Stimulated activated naive B cell treated with anti-CD40 and anti-IgM and Interleukin-4, amounts not matched to agents 10 μg/mL and 1 μg/mL and 100 μg/mL, for 72 hours (primary cell): ENCODE data around the gene CAMTA2.
"Not testable (repeated sequence)": the region's sequence is repeated elsewhere in the genome, so short reads cannot be mapped to it uniquely, and the experiment has no call there.

Source experiments
- ATAC-seq, 2 donors: fragments of 150-1000 bp; cut with Tn5 transposase; replicated peaks; 2 replicates each; pipeline ENCODE4 v1.10.0; 2021; ENCODE audit warnings: moderate library complexity in 1 of 2
- DNase-seq: peaks from one replicate; pipeline ENCODE4 v3.0.0; 2021
- H3K27ac Mint-ChIP-seq: one replicate; pipeline ENCODE4 v1.8.0; 2022; ENCODE audit warnings: mild to moderate bottlenecking, mixed read lengths
- H3K27me3 Mint-ChIP-seq, 2 donors: one replicate each; pipeline ENCODE4 v1.8.0; 2022; ENCODE audit warnings: mixed read lengths in 2 of 2
- H3K36me3 Mint-ChIP-seq, 2 donors: one replicate each; pipeline ENCODE4 v1.8.0; 2022; ENCODE audit warnings: mixed read lengths in 2 of 2, mild to moderate bottlenecking in 1 of 2
- H3K4me1 Mint-ChIP-seq, 2 donors: one replicate each; pipeline ENCODE4 v1.8.0; 2022; ENCODE audit warnings: mixed read lengths in 2 of 2, mild to moderate bottlenecking in 1 of 2
- H3K4me3 Mint-ChIP-seq, 2 donors: one replicate each; pipeline ENCODE4 v1.8.0; 2022; ENCODE audit warnings: mild to moderate bottlenecking in 2 of 2, mixed read lengths in 2 of 2, moderate library complexity in 1 of 2
- H3K9me3 Mint-ChIP-seq, 2 donors: one replicate each; pipeline ENCODE4 v1.8.0; 2022; ENCODE audit warnings: mixed read lengths in 2 of 2, mild to moderate bottlenecking in 1 of 2

CAMTA2 gene, protein sequence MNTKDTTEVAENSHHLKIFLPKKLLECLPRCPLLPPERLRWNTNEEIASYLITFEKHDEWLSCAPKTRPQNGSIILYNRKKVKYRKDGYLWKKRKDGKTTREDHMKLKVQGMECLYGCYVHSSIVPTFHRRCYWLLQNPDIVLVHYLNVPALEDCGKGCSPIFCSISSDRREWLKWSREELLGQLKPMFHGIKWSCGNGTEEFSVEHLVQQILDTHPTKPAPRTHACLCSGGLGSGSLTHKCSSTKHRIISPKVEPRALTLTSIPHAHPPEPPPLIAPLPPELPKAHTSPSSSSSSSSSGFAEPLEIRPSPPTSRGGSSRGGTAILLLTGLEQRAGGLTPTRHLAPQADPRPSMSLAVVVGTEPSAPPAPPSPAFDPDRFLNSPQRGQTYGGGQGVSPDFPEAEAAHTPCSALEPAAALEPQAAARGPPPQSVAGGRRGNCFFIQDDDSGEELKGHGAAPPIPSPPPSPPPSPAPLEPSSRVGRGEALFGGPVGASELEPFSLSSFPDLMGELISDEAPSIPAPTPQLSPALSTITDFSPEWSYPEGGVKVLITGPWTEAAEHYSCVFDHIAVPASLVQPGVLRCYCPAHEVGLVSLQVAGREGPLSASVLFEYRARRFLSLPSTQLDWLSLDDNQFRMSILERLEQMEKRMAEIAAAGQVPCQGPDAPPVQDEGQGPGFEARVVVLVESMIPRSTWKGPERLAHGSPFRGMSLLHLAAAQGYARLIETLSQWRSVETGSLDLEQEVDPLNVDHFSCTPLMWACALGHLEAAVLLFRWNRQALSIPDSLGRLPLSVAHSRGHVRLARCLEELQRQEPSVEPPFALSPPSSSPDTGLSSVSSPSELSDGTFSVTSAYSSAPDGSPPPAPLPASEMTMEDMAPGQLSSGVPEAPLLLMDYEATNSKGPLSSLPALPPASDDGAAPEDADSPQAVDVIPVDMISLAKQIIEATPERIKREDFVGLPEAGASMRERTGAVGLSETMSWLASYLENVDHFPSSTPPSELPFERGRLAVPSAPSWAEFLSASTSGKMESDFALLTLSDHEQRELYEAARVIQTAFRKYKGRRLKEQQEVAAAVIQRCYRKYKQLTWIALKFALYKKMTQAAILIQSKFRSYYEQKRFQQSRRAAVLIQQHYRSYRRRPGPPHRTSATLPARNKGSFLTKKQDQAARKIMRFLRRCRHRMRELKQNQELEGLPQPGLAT

DNA sequence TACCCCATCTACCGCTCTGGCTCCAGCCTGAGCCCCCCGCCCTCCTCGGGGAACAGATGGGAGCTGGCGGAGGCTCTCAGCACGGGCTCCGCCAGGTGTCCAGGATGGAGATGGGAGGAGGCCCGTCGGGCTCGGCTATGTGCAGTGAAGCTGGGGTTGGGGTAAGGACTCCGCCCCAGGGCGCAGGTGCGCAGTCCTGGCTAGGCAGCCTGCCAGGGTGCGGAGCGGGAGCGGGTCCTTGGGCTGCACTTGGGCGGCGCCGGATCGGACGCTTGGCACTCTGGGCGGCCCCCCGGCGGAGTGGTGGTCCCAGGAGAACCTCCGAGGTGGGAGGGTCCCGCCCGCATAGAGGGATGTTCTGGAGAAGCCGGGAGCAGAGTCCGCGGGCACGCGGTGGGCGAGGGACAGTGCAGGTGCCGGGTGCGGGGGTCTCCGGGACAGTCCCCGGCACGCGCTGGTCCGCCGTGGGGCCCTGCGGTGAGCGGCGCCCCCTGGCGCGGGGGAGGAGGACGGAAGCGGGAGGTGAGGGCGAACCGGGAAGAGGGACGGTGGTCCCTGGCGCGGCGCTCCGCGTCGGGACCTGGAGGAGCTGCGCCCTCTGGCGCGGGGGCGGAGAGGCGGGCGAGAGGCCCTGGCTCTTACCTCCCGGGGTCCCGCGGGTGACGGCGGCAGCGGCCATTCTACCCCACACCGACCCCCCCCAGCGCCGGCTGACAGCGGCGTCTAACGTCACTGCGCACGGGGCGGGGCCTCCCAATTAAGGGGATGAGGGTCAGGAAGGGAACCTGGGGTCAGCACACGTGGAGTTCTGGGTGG, at the start of gene CAMTA2:
Gene CAMTA2, minus strand, starts transcription at position 725 of the 816 bp plus-strand sequence. CDS start 1,453 bp downstream, outside the sequence.
- peak within 1 kb of the TSS; percentile 97 for H3K27ac Mint-ChIP-seq
- H3K4me3 Mint-ChIP-seq: peak within 1 kb of the TSS; percentile 98 to 99
- DNase-seq: peak; percentile 71
- peak; percentile 82 to 90 for ATAC-seq
- H3K9me3 Mint-ChIP-seq: no peaks in the 10 kb centered on the region
- H3K27me3 Mint-ChIP-seq: no peaks in the 10 kb centered on the region
- peaks cover 47 to 57% of the 10 kb centered on the region in 2 donors for H3K4me1 Mint-ChIP-seq
- H3K36me3 Mint-ChIP-seq: peaks cover 35 to 41% of the 10 kb centered on the region in 2 donors

DNA sequence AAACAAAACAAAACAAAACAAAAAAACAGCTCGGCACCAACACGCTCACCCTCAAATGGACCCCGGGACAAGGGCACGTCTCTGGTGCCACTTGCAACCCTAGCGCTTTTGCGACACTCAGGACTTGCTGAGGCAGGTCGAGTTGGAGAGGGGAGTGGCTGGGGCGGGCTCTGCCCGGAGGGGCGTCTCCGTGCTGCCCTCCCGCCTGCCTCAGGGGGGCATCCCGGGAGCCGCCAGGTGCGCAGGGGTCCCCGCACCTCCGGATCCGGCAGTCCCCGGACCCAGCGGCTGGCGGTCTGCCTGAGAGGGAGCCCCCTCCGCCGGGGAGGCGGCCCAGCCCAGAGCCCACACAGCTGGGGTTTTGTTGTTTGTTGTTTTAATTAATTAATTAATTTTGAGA, 47.8 kb upstream of the CAMTA2 start, which contains the start of gene SLC52A1:
Gene SLC52A1, minus strand, starts transcription at position 112 of the 400 bp plus-strand sequence. CDS start 820 bp downstream, outside the sequence.
- no peak for DNase-seq
- H3K27ac Mint-ChIP-seq: no peak within 1 kb of the TSS
- H3K4me3 Mint-ChIP-seq: peak within 1 kb of the TSS in 1 of 2 donors; percentile 13
- ATAC-seq: no peak
- H3K27me3 Mint-ChIP-seq: peaks cover 0 to 16% of the 10 kb centered on the region in 2 donors
- no peaks in the 10 kb centered on the region for H3K9me3 Mint-ChIP-seq
- peaks cover 21 to 30% of the 10 kb centered on the region in 2 donors for H3K4me1 Mint-ChIP-seq
- H3K36me3 Mint-ChIP-seq: no peaks in the 10 kb centered on the region

DNA sequence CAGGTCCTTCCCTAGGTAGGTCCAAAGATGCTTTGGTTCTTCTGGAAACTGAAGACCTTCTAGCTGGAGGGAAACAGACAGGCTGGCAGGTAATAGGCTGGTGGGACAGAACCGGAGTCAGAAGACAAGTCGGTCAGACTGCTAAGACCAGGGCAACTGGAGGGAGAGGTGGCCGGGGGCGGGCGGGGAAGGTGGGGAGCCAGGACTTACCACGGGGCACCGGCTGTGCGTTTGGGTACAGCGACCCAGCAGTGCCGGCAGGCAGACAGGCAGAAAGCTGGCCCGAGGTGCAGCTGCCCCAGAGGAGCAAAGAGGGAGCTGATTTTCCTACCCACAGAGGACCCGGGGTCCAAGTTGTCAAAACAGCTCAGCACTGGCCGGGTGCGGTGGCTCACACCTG, 47.2 kb upstream of the CAMTA2 start:
- Mint-ChIP-seq H3K4me3 (no peak overlapping the region), H3K9me3 (no peaks in the 10 kb centered on the region), H3K27me3 (peaks cover 0 to 16% of the 10 kb centered on the region in 2 donors)

DNA sequence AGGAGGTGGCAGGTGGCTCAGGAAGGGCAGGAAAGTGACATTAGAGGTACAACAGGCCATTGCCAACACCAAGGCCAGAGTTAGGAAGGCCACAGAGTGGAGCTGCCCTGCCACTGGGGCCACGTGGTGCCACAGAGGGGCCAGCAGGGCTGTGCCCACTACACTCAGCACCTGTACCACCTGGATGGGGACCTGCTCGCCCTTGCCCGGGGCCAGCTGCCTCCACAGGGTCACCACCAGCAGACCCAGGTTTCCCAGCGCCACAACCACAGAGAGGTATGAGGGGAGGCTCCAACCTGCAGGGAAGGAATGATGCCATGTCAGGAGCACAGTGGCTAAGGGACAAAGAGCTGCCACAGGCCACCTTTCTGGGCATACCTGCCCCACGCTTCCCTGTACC, 46.6 kb upstream of the CAMTA2 start:
- H3K36me3 Mint-ChIP-seq: peaks cover 0 to 4% of the 10 kb centered on the region in 2 donors
- H3K4me1 Mint-ChIP-seq: peaks cover 21 to 33% of the 10 kb centered on the region in 2 donors
- no peak overlapping the region for H3K27ac Mint-ChIP-seq
- H3K9me3 Mint-ChIP-seq: no peaks in the 10 kb centered on the region
- ATAC-seq (no peak), DNase-seq (no peak)
- no peak overlapping the region for H3K4me3 Mint-ChIP-seq
- peaks cover 0 to 16% of the 10 kb centered on the region in 2 donors for H3K27me3 Mint-ChIP-seq

More for the DNA sequence above, 47.2 kb upstream of the CAMTA2 start:
- no peak for DNase-seq
- no peak overlapping the region for H3K27ac Mint-ChIP-seq
- peaks cover 0 to 1% of the 10 kb centered on the region in 2 donors for H3K36me3 Mint-ChIP-seq
- H3K4me1 Mint-ChIP-seq: peaks cover 21 to 33% of the 10 kb centered on the region in 2 donors
- ATAC-seq: no peak

DNA sequence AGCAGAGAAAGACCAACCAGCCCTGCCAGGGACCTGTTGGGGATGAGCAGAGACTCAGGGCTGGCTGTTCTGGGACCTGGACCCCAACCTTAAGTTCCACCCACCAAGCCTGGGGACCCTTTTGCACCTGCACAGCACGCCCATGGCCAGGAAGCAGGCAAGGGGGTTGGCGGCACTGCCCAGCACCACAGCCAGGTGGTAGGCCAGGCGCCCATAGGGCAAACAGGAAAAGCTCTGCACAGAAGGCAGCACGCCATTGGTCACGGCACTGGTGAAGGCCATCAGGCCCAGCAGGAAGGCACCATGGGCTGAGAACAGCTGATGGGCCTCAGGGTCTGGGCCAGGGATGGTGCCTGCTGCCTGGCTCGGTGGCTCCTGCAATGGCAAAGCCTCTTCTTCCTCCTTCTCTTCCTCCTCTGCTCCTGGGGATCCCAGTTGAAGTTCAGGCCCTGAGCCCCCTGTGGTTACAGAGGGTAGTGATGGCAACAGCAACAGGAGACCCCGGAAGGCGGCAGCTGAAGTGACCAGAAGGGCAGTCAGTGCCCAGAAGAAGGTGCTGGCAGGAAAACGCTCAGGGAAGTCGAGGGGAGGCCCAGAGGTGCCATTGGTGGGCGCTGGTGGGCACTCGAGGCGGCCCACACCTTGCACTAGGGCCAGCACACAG, 46.0 kb upstream of the CAMTA2 start:
- Mint-ChIP-seq H3K4me1 (peaks cover 21 to 33% of the 10 kb centered on the region in 2 donors), H3K36me3 (peaks cover 0 to 4% of the 10 kb centered on the region in 2 donors), H3K27ac (no peak overlapping the region), H3K4me3 (no peak overlapping the region), H3K9me3 (no peaks in the 10 kb centered on the region), H3K27me3 (peaks cover 0 to 16% of the 10 kb centered on the region in 2 donors)
- ATAC-seq (no peak), DNase-seq (no peak)

DNA sequence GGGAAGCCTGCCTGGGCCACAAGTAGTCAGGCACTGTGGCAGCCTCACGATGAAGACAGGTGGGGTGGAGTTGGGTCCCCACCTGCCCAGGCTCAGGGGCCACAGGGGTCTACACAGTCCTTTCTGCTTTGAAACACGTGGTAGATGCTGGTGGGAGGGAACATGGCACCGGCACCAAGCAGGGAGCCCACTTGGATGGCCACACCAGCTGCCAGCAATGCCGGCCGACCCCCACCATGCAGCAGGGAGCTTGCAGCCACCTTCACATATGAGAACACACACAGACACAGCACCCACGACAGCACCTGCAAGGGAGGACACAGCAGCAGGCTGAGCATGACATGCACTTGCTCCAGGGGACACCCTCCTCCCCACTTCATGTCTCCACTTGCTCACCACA, 45.4 kb upstream of the CAMTA2 start:
- Mint-ChIP-seq H3K27me3 (peaks cover 0 to 16% of the 10 kb centered on the region in 2 donors), H3K4me3 (no peak overlapping the region), H3K4me1 (peaks cover 21 to 33% of the 10 kb centered on the region in 2 donors), H3K36me3 (peaks cover 0 to 4% of the 10 kb centered on the region in 2 donors), H3K27ac (peak overlapping the region; percentile 81), H3K9me3 (no peaks in the 10 kb centered on the region)
- ATAC-seq: no peak
- DNase-seq: no peak

DNA sequence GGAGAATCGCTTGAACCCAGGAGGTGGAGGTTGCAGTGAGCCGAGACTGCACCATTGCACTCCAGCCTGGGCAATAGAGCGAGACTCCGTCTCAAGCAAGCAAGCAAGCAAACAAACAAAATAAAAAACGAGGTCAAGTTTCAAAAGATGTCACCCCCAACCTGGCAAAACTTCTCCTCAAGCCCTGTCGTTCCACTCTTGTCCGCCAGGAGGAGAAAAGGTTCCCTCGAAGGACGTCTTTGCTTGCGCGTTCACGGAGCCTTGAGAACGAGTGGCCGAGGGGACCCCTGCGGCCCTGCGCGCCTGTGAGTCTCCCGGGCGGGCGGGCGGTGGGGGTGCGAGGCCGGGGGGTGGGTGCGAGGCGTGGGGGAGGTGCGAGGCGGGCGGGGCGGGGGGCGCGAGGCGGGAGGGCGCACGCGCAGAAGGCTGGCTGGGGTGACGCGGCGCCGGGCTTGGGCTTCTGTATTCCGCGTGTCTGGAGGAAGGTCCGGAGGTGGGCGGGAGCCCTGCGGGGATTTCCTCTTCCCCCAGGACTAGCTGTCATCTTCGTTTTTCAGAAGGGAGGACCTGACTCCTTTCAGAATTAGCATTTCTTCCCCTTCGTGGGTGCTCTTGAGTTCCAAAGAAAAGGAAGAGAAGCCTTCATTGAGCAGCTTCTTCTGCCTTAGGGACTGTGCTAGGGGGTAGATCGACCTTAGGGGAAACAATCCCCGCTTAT, 44.0 kb upstream of the CAMTA2 start:
- H3K9me3 Mint-ChIP-seq: no peaks in the 10 kb centered on the region
- H3K4me1 Mint-ChIP-seq: peaks cover 21 to 33% of the 10 kb centered on the region in 2 donors

DNA sequence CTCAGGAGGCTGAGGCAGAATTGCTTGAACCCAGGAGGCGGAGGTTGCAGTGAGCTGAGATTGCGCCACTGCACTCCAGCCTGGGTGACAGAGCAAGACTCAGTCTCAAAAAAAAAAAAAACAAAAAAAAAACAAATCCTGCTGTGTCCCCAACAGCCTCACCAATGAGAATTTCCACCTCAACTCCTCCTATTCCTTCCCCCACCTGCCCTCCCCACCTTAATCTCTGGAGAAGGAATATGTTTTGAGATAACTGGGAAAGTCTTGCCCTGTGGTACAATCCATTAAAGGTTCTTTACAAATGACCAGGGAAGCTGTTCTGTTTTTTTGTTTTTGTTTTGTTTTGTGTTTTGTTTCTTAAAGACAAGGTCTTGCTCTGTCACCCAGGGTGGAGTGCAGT, 42.7 kb upstream of the CAMTA2 start:
- not testable (repeated sequence) for H3K9me3 Mint-ChIP-seq, H3K4me3 Mint-ChIP-seq, DNase-seq, ATAC-seq, H3K36me3 Mint-ChIP-seq, H3K27ac Mint-ChIP-seq
- peaks cover 21 to 33% of the 10 kb centered on the region in 2 donors for H3K4me1 Mint-ChIP-seq
- H3K27me3 Mint-ChIP-seq: peaks cover 0 to 22% of the 10 kb centered on the region in 2 donors

More for the DNA sequence above, 44.0 kb upstream of the CAMTA2 start:
- ATAC-seq: peak; percentile 95
- H3K36me3 Mint-ChIP-seq: peaks cover 0 to 4% of the 10 kb centered on the region in 2 donors
- DNase-seq: peak; percentile 92
- H3K27me3 Mint-ChIP-seq: peaks cover 0 to 16% of the 10 kb centered on the region in 2 donors
- H3K27ac Mint-ChIP-seq: peak overlapping the region; percentile 88
- H3K4me3 Mint-ChIP-seq: peak overlapping the region; percentile 67 to 79

DNA sequence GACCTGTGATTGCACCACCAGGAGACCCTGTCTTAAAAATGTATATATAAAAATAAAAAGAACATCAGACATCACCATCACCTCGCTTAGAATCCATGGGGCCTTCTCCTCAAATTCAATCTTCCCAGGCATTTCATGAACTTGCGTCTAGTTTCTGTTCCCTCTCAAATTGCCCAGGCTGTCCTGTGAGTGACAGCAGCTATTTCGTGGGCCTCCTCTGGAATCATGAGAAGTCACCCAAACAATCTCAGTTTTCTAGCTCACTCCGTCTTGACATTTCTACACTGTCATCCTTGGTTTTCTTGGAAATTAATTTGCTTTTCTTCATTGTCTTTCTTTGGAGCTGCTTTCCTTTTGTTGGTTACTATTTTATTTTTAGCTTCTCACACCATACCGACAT, 40.4 kb upstream of the CAMTA2 start:
- H3K27ac Mint-ChIP-seq: no peak overlapping the region
- no peak overlapping the region for H3K4me3 Mint-ChIP-seq
- peaks cover 0 to 18% of the 10 kb centered on the region in 2 donors for H3K27me3 Mint-ChIP-seq
- H3K36me3 Mint-ChIP-seq: peaks cover 17 to 22% of the 10 kb centered on the region in 2 donors
- no peak for ATAC-seq
- H3K4me1 Mint-ChIP-seq: peaks cover 17 to 34% of the 10 kb centered on the region in 2 donors
- DNase-seq: no peak
- H3K9me3 Mint-ChIP-seq: no peaks in the 10 kb centered on the region

DNA sequence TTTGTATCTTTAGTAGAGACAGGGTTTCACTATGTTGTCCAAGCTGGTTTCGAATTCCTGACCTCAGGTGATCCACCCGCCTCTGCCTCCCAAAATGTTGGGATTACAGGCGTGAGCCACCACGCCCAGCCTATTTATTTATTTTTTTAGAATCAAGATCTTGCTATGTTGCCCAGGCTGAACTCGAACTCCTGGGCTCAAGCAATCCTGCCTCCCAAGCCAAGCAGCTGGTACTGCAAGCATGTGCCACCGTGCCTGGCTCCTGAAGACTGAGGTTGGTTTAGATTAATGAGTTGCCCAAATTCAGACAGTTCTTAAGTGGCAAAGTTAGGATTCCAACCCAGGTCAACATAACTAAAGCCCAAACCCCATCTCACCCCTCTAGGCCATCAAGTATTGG, 39.8 kb upstream of the CAMTA2 start:
- Mint-ChIP-seq H3K27me3 (peaks cover 0 to 19% of the 10 kb centered on the region in 2 donors), H3K4me3 (no peak overlapping the region), H3K9me3 (no peaks in the 10 kb centered on the region), H3K27ac (no peak overlapping the region), H3K36me3 (peaks cover 23 to 27% of the 10 kb centered on the region in 2 donors), H3K4me1 (peaks cover 14 to 28% of the 10 kb centered on the region in 2 donors)
- DNase-seq (no peak), ATAC-seq (no peak)

DNA sequence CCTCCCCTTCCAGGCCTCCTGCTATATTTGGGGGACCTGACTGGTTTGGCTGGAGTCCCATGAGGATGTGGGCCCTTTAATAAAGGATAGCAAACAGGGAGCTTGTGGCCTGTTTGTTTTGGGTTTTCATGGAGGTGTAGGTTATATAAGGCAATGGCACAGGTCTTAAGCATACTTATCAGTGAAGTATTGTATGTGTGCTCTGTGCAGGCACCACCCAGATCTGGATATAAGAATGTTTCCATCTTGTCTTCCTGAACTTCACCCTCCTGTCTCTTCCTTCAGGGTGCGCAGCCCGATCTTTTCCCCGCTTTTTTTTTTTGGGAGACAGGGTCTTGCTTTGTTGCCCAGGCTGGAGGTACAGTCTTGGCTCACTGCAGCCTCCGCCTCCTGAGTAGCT, 37.1 kb upstream of the CAMTA2 start:
- Mint-ChIP-seq H3K27ac (no peak overlapping the region), H3K4me3 (no peak overlapping the region), H3K9me3 (no peaks in the 10 kb centered on the region), H3K4me1 (peaks cover 6 to 16% of the 10 kb centered on the region in 2 donors), H3K36me3 (peaks cover 46 to 50% of the 10 kb centered on the region in 2 donors), H3K27me3 (peaks cover 8 to 31% of the 10 kb centered on the region in 2 donors)
- ATAC-seq (no peak), DNase-seq (no peak)

DNA sequence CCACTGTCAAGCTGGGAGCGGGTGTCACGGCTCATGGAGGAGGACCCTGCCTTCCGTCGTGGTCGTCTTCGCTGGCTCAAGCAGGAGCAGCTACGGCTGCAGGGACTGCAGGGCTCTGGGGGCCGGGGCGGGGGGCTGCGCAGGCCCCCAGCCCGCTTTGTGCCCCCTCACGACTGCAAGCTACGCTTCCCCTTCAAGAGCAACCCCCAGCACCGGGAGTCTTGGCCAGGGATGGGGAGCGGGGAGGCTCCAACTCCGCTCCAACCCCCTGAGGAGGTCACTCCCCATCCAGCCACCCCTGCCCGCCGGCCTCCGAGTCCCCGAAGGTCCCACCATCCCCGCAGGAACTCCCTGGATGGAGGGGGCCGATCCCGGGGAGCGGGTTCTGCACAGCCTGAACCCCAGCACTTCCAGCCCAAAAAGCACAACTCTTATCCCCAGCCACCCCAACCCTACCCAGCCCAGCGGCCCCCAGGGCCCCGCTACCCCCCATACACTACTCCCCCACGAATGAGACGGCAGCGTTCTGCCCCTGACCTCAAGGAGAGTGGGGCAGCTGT, 36.2 kb upstream of the CAMTA2 start:
- Mint-ChIP-seq H3K27me3 (peaks cover 8 to 36% of the 10 kb centered on the region in 2 donors), H3K36me3 (peaks cover 55 to 57% of the 10 kb centered on the region in 2 donors), H3K4me3 (no peak overlapping the region), H3K27ac (peak overlapping the region; percentile 5), H3K9me3 (no peaks in the 10 kb centered on the region), H3K4me1 (peaks cover 11 to 22% of the 10 kb centered on the region in 2 donors)
- ATAC-seq (no peak), DNase-seq (no peak)
